ENCODE results near the gene TNFRSF9. TPM values are rescaled to one million over a fixed set of nuclear protein-coding genes. Genes with fewer than 3 reads are reported as not detected.

TNFRSF9 gene
- polyA plus RNA-seq, 1 donor from 2014 or later, result not detected

- H3K79me2 ChIP-seq (replicated peaks; ENCODE audit: insufficient read depth, low read length), result no peaks in the 10 kb centered on the region
- TF ChIP-seq RAD21 (conservative IDR thresholded peaks at IDR 0.05) (no peak), POLR2AphosphoS5 (IDR thresholded peaks at IDR 0.05) (no peak), TAF1 (IDR thresholded peaks at IDR 0.05; ENCODE audit: low read depth) (no peak), SMC3 (conservative IDR thresholded peaks at IDR 0.05; ENCODE audit: poor library complexity) (no peak), CTCF (IDR thresholded peaks at IDR 0.05; ENCODE audit: poor library complexity, severe bottlenecking) (no peak), MXI1 (conservative IDR thresholded peaks at IDR 0.05; ENCODE audit: poor library complexity, severe bottlenecking) (no peak), EZH2 (IDR thresholded peaks at IDR 0.05; ENCODE audit: borderline replicate concordance, insufficient read depth, low read length, poor library complexity, severe bottlenecking) (no peak), EP300 (conservative IDR thresholded peaks at IDR 0.05; ENCODE audit: poor library complexity, severe bottlenecking) (no peak)
- TF ChIP-seq, protein P1, sequence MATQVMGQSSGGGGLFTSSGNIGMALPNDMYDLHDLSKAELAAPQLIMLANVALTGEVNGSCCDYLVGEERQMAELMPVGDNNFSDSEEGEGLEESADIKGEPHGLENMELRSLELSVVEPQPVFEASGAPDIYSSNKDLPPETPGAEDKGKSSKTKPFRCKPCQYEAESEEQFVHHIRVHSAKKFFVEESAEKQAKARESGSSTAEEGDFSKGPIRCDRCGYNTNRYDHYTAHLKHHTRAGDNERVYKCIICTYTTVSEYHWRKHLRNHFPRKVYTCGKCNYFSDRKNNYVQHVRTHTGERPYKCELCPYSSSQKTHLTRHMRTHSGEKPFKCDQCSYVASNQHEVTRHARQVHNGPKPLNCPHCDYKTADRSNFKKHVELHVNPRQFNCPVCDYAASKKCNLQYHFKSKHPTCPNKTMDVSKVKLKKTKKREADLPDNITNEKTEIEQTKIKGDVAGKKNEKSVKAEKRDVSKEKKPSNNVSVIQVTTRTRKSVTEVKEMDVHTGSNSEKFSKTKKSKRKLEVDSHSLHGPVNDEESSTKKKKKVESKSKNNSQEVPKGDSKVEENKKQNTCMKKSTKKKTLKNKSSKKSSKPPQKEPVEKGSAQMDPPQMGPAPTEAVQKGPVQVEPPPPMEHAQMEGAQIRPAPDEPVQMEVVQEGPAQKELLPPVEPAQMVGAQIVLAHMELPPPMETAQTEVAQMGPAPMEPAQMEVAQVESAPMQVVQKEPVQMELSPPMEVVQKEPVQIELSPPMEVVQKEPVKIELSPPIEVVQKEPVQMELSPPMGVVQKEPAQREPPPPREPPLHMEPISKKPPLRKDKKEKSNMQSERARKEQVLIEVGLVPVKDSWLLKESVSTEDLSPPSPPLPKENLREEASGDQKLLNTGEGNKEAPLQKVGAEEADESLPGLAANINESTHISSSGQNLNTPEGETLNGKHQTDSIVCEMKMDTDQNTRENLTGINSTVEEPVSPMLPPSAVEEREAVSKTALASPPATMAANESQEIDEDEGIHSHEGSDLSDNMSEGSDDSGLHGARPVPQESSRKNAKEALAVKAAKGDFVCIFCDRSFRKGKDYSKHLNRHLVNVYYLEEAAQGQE (IDR thresholded peaks at IDR 0.05; ENCODE audit: borderline replicate concordance), result no peak
- no peak overlapping the region for H3K27ac ChIP-seq (ENCODE audit: low read length)
- no peaks in the 10 kb centered on the region for H3K36me3 ChIP-seq (ENCODE audit: insufficient read depth, low read length)
- no peaks in the 10 kb centered on the region for H3F3A ChIP-seq (ENCODE audit: insufficient read depth, low read length, poor library complexity, severe bottlenecking)
- no peak overlapping the region for H3K4me3 ChIP-seq (ENCODE audit: low read length)
- H3K27me3 ChIP-seq (ENCODE audit: insufficient read depth, low read depth, low read length), result no peaks in the 10 kb centered on the region
- no peaks in the 10 kb centered on the region for H4K20me1 ChIP-seq (ENCODE audit: insufficient read depth)
- no peak overlapping the region for H2AFZ ChIP-seq (ENCODE audit: low read depth, low read length)
- H3K9ac ChIP-seq (ENCODE audit: low read length), result no peak overlapping the region
- H3K4me2 ChIP-seq (ENCODE audit: low read length), result no peak overlapping the region
- H3K9me2 ChIP-seq (ENCODE audit: insufficient read depth, low read length), result no peaks in the 10 kb centered on the region
- H3K9me3 ChIP-seq (ENCODE audit: low read length), result no peaks in the 10 kb centered on the region
Measured at GRCh38 chr1:7931446-7931812, 9.2 kb downstream of the TNFRSF9 start.

DNA sequence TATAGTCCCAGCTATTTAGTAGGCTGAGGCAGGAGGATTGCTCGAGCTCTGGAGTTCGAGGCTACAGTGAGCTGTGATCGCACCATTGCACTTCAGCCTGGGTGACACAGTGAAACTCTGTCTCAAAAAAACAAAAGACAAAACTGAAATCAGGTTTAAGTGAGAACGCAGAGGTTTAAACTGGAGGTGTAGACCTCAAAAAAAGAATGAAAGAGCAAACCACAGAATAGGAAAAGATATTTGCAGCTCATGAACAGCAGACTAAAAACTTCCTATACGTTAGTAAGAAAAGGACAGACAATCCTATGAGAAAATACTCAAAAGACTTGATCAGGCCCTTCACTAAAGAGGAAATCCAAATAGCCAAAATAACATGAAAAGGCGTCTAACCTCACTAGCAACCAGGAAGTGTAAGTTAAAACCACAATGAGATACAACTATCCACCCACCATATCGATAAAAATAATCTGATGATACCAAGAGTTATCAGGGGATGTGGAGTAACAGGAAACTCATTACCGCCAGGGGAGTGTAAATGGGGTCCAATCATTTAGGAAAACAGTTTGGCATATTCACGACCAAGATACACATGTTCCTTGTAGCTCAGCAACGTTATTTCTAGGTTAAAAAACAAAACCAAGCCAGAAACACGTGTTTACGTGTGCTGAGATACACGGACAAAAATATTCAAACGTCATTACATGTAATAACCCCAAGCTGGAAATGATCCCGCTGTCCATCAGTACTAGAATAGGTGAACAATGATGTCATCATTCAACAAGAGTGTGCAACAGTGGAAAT is 9.8 kb downstream of the TNFRSF9 start:
- Histone ChIP-seq H3K9me2 (ENCODE audit: insufficient read depth, low read length) (no peaks in the 10 kb centered on the region), H4K20me1 (ENCODE audit: insufficient read depth) (no peaks in the 10 kb centered on the region), H3K79me2 (replicated peaks; ENCODE audit: insufficient read depth, low read length) (no peaks in the 10 kb centered on the region), H3K36me3 (ENCODE audit: insufficient read depth, low read length) (no peaks in the 10 kb centered on the region), H3K27me3 (ENCODE audit: insufficient read depth, low read depth, low read length) (no peaks in the 10 kb centered on the region), H3F3A (ENCODE audit: insufficient read depth, low read length, poor library complexity, severe bottlenecking) (no peaks in the 10 kb centered on the region), H3K4me3 (ENCODE audit: low read length) (no peak overlapping the region), H3K4me2 (ENCODE audit: low read length) (no peak overlapping the region), H3K9me3 (ENCODE audit: low read length) (no peaks in the 10 kb centered on the region), H3K9ac (ENCODE audit: low read length) (no peak overlapping the region), H2AFZ (ENCODE audit: low read depth, low read length) (no peak overlapping the region), H3K27ac (ENCODE audit: low read length) (no peak overlapping the region)
- TF ChIP-seq RAD21 (conservative IDR thresholded peaks at IDR 0.05) (no peak), EZH2 (IDR thresholded peaks at IDR 0.05; ENCODE audit: borderline replicate concordance, insufficient read depth, low read length, poor library complexity, severe bottlenecking) (no peak), CTCF (IDR thresholded peaks at IDR 0.05; ENCODE audit: poor library complexity, severe bottlenecking) (no peak)
